Tibial artery (tissue), 4 donors: ENCODE measurements around the gene KCNH3.

Experiments
- DNase-seq, 2 donors: peaks; one replicate each; pipeline ENCODE4 v3.0.0-alpha.2; 2019
- H3K27ac ChIP-seq, 2 donors: fragments of 200-600 bp; sonication (generic) in 1 of 2; 1 replicate in 1 of 2; 2 replicates in 1 of 2; pipeline ENCODE4 v1.5.1; 2018 to 2019; ENCODE audit warnings: mild to moderate bottlenecking in 1 of 2
- H3K27me3 ChIP-seq, 2 donors: fragments of 200-600 bp; sonication (generic) in 1 of 2; one replicate each; pipeline versions ENCODE4 v1.5.1 to v1.6.0; 2016 to 2019
- H3K36me3 ChIP-seq, 3 donors: fragments of 200-600 bp; sonication (generic) in 2 of 3; one replicate each; pipeline ENCODE4 v1.5.1; 2016 to 2019; ENCODE audit warnings: mild to moderate bottlenecking in 2 of 3
- H3K4me1 ChIP-seq, 4 donors: fragments of 200-600 bp; sonication (generic) in 2 of 4; 1 replicate in 3 of 4; 2 replicates in 1 of 4; pipeline ENCODE4 v1.5.1; 2016 to 2019
- H3K4me3 ChIP-seq, 2 donors: fragments of 200-600 bp; sonication (generic) in 1 of 2; 1 replicate in 1 of 2; 2 replicates in 1 of 2; pipeline ENCODE4 v1.5.1; 2018 to 2019; ENCODE audit warnings: mild to moderate bottlenecking in 2 of 2
- H3K9me3 ChIP-seq, 3 donors: fragments of 200-600 bp; sonication (generic) in 1 of 3; one replicate each; pipeline ENCODE4 v1.5.1; 2016 to 2019
- intact Hi-C: fragments of 100-400 bp; cut with DNase I; formaldehyde crosslinking; loops from one replicate; pipeline ENCODE4 v1.15.0; 2023; ENCODE audit warnings: low total_unique reads
- TF ChIP-seq, protein P1 (sequence below), 2 experiments: fragments of 200-600 bp in 1 of 2; fragments of 450-650 bp in 1 of 2; IDR thresholded peaks; one replicate each; pipeline ENCODE4 v1.5.1; 2017 to 2019; ENCODE audit warnings: antibody characterized with exemption in 2 of 2, mild to moderate bottlenecking in 1 of 2, moderate library complexity in 1 of 2

KCNH3 gene

DNA sequence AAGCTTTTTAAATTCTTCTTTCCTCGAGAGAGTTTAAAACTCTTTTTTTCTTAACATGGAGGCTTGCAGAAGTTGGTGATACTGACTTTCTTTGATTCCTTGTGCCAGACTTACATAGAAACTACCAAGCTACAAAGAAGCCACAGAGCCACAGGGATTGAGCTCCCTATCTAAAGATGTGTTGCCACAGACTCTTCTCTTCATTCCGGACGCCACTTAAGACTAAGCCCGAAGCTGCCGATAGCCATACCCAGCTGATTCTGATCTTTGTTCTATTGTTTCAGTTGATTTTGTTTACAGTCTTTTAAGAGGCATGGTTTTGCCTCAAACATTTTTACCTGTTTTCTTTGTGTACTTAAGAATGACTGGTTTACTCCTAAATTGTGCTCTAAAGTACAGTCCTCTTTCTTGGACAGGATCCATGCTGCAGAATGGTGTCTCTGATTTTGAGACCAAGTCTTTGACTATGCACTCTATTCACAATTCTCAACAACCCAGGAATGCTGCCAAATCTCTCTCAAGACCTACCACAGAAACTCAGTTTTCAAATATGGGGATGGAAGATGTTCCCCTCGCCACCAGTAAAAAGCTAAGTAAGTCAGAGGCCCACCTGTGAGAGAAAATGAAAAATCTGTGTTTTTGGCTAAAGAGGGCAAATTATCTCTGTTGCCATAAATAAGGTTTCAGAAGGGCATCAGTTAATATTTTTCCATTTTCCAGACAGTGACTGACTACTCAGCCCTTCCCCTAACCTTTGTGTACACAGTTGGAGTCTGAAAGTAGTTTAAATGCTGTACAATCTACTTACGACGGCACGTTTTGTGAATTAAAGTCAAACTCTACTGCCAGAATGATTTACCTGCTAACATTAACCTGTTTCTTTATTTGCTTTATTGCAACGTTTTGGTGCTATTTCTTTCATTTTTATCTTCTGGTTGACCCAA, 42.1 kb upstream of the KCNH3 start:
- H3K4me1 ChIP-seq: no peaks in the 10 kb centered on the region
- H3K27me3 ChIP-seq: no peaks in the 10 kb centered on the region
- H3K27ac ChIP-seq: no peak overlapping the region
- no peak for DNase-seq
- TF ChIP-seq, protein P1, sequence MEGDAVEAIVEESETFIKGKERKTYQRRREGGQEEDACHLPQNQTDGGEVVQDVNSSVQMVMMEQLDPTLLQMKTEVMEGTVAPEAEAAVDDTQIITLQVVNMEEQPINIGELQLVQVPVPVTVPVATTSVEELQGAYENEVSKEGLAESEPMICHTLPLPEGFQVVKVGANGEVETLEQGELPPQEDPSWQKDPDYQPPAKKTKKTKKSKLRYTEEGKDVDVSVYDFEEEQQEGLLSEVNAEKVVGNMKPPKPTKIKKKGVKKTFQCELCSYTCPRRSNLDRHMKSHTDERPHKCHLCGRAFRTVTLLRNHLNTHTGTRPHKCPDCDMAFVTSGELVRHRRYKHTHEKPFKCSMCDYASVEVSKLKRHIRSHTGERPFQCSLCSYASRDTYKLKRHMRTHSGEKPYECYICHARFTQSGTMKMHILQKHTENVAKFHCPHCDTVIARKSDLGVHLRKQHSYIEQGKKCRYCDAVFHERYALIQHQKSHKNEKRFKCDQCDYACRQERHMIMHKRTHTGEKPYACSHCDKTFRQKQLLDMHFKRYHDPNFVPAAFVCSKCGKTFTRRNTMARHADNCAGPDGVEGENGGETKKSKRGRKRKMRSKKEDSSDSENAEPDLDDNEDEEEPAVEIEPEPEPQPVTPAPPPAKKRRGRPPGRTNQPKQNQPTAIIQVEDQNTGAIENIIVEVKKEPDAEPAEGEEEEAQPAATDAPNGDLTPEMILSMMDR (IDR thresholded peaks at IDR 0.05): no peak
- intact Hi-C loops: no loop called here
- H3K36me3 ChIP-seq: peaks cover 0 to 36% (median 21%) of the 10 kb centered on the region in 3 donors
- no peaks in the 10 kb centered on the region for H3K9me3 ChIP-seq
- H3K4me3 ChIP-seq: no peak overlapping the region

GRCh38 chr12:49501895-49502294, 36.9 kb upstream of the KCNH3 start:
- no peak overlapping the region for H3K27ac ChIP-seq
- H3K9me3 ChIP-seq: no peaks in the 10 kb centered on the region
- H3K4me3 ChIP-seq: no peak overlapping the region
- DNase-seq: no peak
- H3K27me3 ChIP-seq: no peaks in the 10 kb centered on the region
- peaks cover 0 to 16% (median 15%) of the 10 kb centered on the region in 3 donors for H3K36me3 ChIP-seq
- TF ChIP-seq, protein P1 (IDR thresholded peaks at IDR 0.05): no peak
- intact Hi-C loops: no loop called here
- no peaks in the 10 kb centered on the region for H3K4me1 ChIP-seq

DNA sequence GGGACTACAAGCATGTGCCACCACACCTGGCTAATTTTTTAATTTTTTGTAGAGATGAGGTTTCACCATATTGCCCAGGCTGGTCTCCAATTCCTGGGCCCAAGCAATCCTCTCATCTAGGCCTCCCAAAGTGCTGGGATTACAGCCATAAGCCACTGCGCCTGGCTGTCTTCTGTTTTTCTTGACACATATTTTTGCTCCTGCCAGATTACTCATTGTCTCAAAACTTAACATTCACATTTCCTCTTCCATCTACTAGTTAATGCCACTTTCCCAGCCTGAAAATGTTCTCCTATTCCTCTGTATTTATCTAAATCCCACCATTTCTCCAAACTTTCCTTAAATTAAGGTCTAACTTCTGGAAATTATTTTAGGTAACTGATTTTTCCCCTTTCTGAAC, 36.2 kb upstream of the KCNH3 start:
- Histone ChIP-seq H3K27ac (no peak overlapping the region), H3K27me3 (no peaks in the 10 kb centered on the region), H3K36me3 (peaks cover 0 to 15% (median 11%) of the 10 kb centered on the region in 3 donors), H3K9me3 (no peaks in the 10 kb centered on the region), H3K4me1 (no peaks in the 10 kb centered on the region), H3K4me3 (no peak overlapping the region)
- intact Hi-C loops: no loop called here
- TF ChIP-seq, protein P1 (IDR thresholded peaks at IDR 0.05): no peak
- no peak for DNase-seq

- no peak for DNase-seq
- Histone ChIP-seq H3K4me1 (no peaks in the 10 kb centered on the region), H3K36me3 (peaks cover 0 to 15% (median 11%) of the 10 kb centered on the region in 3 donors), H3K27me3 (no peaks in the 10 kb centered on the region), H3K27ac (no peak overlapping the region), H3K9me3 (no peaks in the 10 kb centered on the region), H3K4me3 (no peak overlapping the region)
- intact Hi-C loops: no loop called here
- TF ChIP-seq, protein P1 (IDR thresholded peaks at IDR 0.05): no peak
Measured at GRCh38 chr12:49503674-49504180, 35.1 kb upstream of the KCNH3 start.

DNA sequence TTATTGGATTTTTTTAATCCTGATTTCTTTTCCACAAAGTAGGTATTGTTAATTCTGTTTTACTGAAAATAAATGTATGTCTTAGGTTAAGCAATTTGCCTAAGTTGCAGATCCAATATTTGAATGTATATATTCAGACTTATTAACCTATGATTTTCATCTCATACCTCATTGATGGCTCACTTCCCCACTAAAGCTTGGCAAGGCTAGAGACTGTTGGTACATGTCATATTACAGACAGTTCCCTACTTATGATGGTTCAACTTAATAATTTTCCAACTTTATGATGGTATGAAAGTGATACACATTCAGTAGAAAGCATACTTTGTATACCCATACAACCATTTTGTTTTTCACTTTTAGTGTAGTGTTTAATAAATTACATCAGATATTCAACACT, 33.2 kb upstream of the KCNH3 start:
- no peak overlapping the region for H3K27ac ChIP-seq
- TF ChIP-seq, protein P1 (IDR thresholded peaks at IDR 0.05): no peak
- peaks cover 0 to 10% (median 4%) of the 10 kb centered on the region in 3 donors for H3K36me3 ChIP-seq
- no peaks in the 10 kb centered on the region for H3K9me3 ChIP-seq
- no peaks in the 10 kb centered on the region for H3K27me3 ChIP-seq
- no peak overlapping the region for H3K4me3 ChIP-seq
- no peak for DNase-seq
- no peaks in the 10 kb centered on the region for H3K4me1 ChIP-seq
- intact Hi-C loops: no loop called here
